GM12801 (cell line): Measurements from ENCODE around the gene EPGN.

Experiments
- TF ChIP-seq, protein P1 (sequence below): IDR thresholded peaks from one replicate; pipeline ENCODE4 v1.5.1; 2011; ENCODE audit warnings: control low read depth; ENCODE audit not compliant: insufficient read length; ENCODE audit errors: extremely low read depth

EPGN gene

DNA sequence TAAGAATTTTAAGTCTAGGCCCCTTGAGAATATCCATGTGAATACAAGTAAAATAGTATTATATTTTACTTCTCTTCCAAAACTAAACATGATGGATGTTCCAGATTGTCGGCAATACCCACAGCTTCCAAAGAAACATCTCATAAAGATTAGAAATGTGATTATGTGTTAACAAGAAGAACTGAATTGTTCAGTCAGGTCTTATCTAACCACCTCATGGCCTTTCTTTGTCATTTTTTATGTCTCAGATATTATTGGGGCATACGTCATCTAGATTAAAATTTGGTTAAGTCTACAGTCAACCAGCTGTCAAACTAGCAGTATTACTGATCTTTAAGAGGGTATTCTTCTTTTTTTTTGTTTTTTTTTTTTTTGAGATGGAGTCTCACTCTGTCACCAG, 10.0 kb downstream of the EPGN start:
- TF ChIP-seq, protein P1, sequence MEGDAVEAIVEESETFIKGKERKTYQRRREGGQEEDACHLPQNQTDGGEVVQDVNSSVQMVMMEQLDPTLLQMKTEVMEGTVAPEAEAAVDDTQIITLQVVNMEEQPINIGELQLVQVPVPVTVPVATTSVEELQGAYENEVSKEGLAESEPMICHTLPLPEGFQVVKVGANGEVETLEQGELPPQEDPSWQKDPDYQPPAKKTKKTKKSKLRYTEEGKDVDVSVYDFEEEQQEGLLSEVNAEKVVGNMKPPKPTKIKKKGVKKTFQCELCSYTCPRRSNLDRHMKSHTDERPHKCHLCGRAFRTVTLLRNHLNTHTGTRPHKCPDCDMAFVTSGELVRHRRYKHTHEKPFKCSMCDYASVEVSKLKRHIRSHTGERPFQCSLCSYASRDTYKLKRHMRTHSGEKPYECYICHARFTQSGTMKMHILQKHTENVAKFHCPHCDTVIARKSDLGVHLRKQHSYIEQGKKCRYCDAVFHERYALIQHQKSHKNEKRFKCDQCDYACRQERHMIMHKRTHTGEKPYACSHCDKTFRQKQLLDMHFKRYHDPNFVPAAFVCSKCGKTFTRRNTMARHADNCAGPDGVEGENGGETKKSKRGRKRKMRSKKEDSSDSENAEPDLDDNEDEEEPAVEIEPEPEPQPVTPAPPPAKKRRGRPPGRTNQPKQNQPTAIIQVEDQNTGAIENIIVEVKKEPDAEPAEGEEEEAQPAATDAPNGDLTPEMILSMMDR = no peak

DNA sequence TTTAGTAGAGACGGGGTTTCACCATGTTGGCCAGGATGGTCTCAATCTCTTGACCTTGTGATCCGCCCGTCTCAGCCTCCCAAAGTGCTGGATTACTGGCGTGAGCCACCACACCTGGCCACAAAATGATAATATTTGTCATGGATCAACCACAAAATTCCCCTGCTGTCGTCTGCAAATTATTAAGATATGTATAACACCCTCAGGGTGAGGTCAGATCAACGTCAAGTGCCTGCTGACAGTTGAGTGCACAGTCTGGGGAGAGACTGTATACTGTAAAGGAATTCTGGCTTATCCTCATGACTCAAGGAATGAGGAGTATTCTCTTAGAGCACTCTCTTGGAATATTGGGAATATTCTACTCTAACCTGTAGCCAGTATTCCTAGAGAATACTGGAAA, 11.2 kb downstream of the EPGN start:
- TF ChIP-seq, protein P1 = no peak

DNA sequence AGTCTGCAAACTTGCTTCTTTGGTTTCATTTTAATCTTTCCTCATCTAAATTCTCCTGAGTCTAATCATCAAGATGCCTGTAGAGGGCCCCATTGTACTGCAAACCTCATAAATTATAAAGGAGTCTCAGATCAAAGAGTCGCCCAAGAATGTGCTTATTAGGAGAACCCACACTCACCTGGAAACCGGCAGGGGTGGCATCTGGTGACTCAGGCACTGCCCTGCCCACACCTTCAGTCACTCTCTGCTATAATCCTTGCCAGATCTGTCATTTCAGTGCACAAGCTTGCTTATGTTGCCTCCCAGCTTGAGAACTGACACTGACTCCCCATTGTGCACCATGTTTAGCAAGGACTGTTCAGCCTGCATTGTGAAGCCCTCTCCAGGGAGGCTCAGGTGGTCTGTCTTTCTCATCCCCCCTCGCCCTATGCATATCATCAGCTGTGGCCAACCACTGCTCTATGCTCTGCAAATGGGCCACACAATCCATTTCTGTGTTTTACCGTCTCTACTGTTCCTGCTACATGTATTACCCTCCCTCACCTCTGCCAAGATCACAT, 12.4 kb downstream of the EPGN start:
- TF ChIP-seq, protein P1 = no peak

DNA sequence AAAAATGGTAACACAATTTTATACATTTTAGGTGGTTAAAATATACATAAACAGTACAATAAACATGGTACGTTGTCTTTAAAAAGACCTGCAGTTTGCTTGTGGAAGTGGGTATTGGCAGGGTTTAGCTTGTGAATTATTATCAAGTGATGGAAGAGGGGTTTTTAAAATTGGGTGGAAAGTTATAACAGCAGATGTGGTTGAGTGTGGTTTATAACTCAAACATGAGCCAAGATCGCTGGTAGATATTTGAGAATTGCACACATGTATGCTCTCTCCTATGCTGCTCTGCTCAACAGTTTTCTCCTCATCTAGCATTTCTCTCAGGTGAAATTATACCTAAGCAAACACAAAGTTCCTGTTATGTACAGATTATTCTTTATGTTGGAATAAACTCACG, 14.0 kb downstream of the EPGN start:
- TF ChIP-seq, protein P1 = no peak

DNA sequence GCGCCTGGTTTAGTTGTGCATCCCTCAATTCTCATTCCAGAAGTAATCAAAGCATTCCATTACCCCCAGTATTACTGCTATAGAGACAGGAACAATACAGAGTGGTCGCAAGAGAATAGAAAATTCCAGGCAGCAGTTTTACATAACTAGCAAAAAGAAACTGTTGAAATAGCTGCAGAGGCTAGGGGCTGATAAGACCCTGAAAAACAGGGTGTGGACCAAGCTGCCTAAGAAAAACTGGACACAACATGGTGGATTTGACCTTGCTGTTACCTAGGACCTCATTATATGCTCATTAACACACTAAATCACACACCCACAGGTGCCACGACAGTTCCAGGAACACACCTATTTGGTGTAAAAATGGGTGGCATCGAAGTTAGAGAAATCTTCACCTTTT, 15.4 kb downstream of the EPGN start:
- TF ChIP-seq, protein P1 = no peak

DNA sequence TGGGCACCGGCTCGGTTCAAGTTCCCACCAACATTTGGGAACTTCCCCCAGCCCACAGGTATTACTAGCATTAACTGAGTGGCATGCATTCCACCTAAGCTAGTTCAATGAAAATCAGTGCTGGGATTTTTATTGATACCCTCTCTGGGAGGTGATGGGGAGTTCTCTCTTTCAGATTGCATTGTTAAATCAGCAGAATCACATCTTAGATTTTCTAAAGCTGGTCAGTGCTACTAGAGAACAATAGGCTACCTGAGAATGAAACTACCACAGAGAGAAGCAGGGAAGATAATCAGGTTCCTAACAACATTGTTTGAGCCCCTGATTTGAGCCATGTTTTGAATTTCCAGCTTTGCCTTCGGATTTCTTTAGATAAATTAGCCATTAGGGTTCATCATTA, 16.0 kb downstream of the EPGN start:
- TF ChIP-seq, protein P1 = no peak

DNA sequence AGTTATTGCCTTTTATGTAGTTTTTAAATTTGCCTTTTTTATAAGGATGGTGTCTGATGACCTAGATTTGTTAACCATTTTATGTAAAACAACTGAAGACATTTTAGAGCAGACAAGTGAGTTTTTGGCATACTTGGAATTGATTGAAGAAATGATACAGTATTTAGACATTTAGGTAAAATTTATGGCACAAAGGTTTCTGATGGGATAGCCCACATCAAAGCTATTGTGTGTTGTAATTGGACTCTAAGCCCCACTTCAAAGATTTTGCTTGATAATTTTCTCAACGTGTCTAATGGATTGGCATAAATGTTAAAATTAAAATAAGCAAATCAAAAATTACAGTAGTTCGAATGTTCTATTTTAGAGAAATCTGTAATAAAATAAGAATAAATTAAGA, 17.6 kb downstream of the EPGN start:
- TF ChIP-seq, protein P1 = no peak
